Activated CD4-positive, alpha-beta T cell treated with anti-CD3 and anti-CD28 coated beads for 4 hours (primary cell): ENCODE measurements around the gene CXorf66.
"Not testable (repeated sequence)": the region's sequence is repeated elsewhere in the genome, so short reads cannot be mapped to it uniquely, and the experiment has no call there.

ENCODE experiments used
- DNase-seq, 2 donors: peaks; one replicate each; pipeline ENCODE4 v3.0.0-alpha.2; 2020

Gene CXorf66

GRCh38 chrX:139965421-139965820, at the start of gene CXorf66:
Gene CXorf66 (minus strand): TSS chrX:139965521. CDS start chrX:139965496, 25 bp downstream.
- no peak for DNase-seq

- DNase-seq, result no peak
Measured at GRCh38 chrX:139982856-139983255, 17.5 kb upstream of the CXorf66 start.

GRCh38 chrX:139974471-139974870, 9.2 kb upstream of the CXorf66 start:
- no peak for DNase-seq

GRCh38 chrX:139972629-139973624, 7.6 kb upstream of the CXorf66 start:
- DNase-seq, result no peak

- no peak for DNase-seq
Measured at GRCh38 chrX:139972113-139972512, 6.8 kb upstream of the CXorf66 start.

- DNase-seq, result no peak
Measured at GRCh38 chrX:139971394-139971749, 6.1 kb upstream of the CXorf66 start.

GRCh38 chrX:139969286-139969685, 4.0 kb upstream of the CXorf66 start:
- DNase-seq, result no peak

GRCh38 chrX:139967750-139968149, 2.4 kb upstream of the CXorf66 start:
- DNase-seq, result no peak

- DNase-seq, result no peak
Measured at GRCh38 chrX:139967300-139967699, 2.0 kb upstream of the CXorf66 start.

- not testable (repeated sequence) for DNase-seq
Measured at GRCh38 chrX:139966159-139966558, 838 bp upstream of the CXorf66 start.

GRCh38 chrX:139961091-139961490, 4.2 kb downstream of the CXorf66 start:
- DNase-seq, result not testable (repeated sequence)

GRCh38 chrX:139949703-139950102, 15.6 kb downstream of the CXorf66 start:
- no peak for DNase-seq

GRCh38 chrX:139945075-139945474, 20.2 kb downstream of the CXorf66 start:
- no peak for DNase-seq

GRCh38 chrX:139936259-139936658, 29.1 kb downstream of the CXorf66 start:
- DNase-seq, result no peak

GRCh38 chrX:139933904-139934303, 31.4 kb downstream of the CXorf66 start:
- DNase-seq, result no peak

GRCh38 chrX:139932901-139933796, 32.2 kb downstream of the CXorf66 start, which contains the start of gene ATP11C:
Gene ATP11C (minus strand): TSS chrX:139933053. CDS start chrX:139932042, 1,011 bp downstream.
- peak; percentile 78 to 83 for DNase-seq

- peak; percentile 32 to 47 for DNase-seq
Measured at GRCh38 chrX:139932073-139932900, 33.0 kb downstream of the CXorf66 start.

- DNase-seq, result peak in 1 of 2 donors; percentile 11
Measured at GRCh38 chrX:139931646-139932072, 33.7 kb downstream of the CXorf66 start.

GRCh38 chrX:139930916-139931645, 34.2 kb downstream of the CXorf66 start:
- DNase-seq, result peak; percentile 8 to 15

GRCh38 chrX:139930401-139930800, 34.9 kb downstream of the CXorf66 start:
- DNase-seq, result no peak

GRCh38 chrX:139929876-139930275, 35.4 kb downstream of the CXorf66 start:
- DNase-seq, result no peak

GRCh38 chrX:139924696-139925095, 40.6 kb downstream of the CXorf66 start:
- DNase-seq, result no peak
